Hepatocyte (in vitro differentiated cells): ENCODE results near the gene CSMD2. TPM values are rescaled to one million over a fixed set of nuclear protein-coding genes. Genes with fewer than 3 reads are reported as not detected.

Source experiments
- DNase-seq: peaks from one replicate; pipeline ENCODE4 v3.0.0-alpha.2; 2016; ENCODE audit warnings: low spot score
- H2AFZ ChIP-seq: fragments of 200-600 bp; sonication (generic); 2 replicates; pipeline ENCODE4 v1.6.0; 2016; ENCODE audit warnings: antibody characterized with exemption, mild to moderate bottlenecking
- H3K27ac ChIP-seq: fragments of 200-600 bp; sonication (generic); 2 replicates; pipeline ENCODE4 v1.5.1; 2016; ENCODE audit warnings: mild to moderate bottlenecking
- H3K27me3 ChIP-seq: fragments of 200-600 bp; sonication (generic); 2 replicates; pipeline ENCODE4 v1.6.1; 2016
- H3K36me3 ChIP-seq: fragments of 200-600 bp; sonication (generic); replicated peaks from 2 replicates; pipeline ENCODE4 v1.5.1; 2016; ENCODE audit warnings: low read depth; ENCODE audit not compliant: insufficient read depth
- H3K4me1 ChIP-seq: fragments of 200-600 bp; sonication (generic); 2 replicates; pipeline ENCODE4 v1.5.1; 2016; ENCODE audit warnings: mild to moderate bottlenecking, moderate library complexity; ENCODE audit not compliant: insufficient read depth
- H3K4me2 ChIP-seq: fragments of 200-600 bp; sonication (generic); 2 replicates; pipeline ENCODE4 v1.6.0; 2016
- H3K4me3 ChIP-seq: fragments of 200-600 bp; sonication (generic); 2 replicates; pipeline ENCODE4 v1.5.1; 2016; ENCODE audit warnings: mild to moderate bottlenecking
- H3K79me2 ChIP-seq: fragments of 200-600 bp; sonication (generic); 2 replicates; pipeline ENCODE4 v1.6.0; 2017; ENCODE audit warnings: mild to moderate bottlenecking
- H3K9me2 ChIP-seq: fragments of 200-600 bp; sonication (generic); replicated peaks from 2 replicates; pipeline ENCODE4 v1.6.0; 2017; ENCODE audit warnings: mild to moderate bottlenecking; ENCODE audit not compliant: insufficient read depth
- H3K9me3 ChIP-seq: fragments of 200-600 bp; sonication (generic); 2 replicates; pipeline ENCODE4 v1.5.1; 2016; ENCODE audit warnings: low read depth, mild to moderate bottlenecking
- H4K20me1 ChIP-seq: fragments of 200-600 bp; sonication (generic); 2 replicates; pipeline ENCODE4 v1.6.0; 2016; ENCODE audit warnings: mild to moderate bottlenecking; ENCODE audit not compliant: insufficient read depth, poor library complexity, severe bottlenecking
- CTCF ChIP-seq: fragments of 200-600 bp; sonication (generic); IDR thresholded peaks from 2 replicates; pipeline ENCODE4 v1.5.1; 2016; ENCODE audit warnings: antibody characterized with exemption, mild to moderate bottlenecking; ENCODE audit not compliant: poor library complexity
- EZH2 ChIP-seq: fragments of 200-600 bp; sonication (generic); IDR thresholded peaks from 2 replicates; pipeline ENCODE4 v1.6.1; 2016; ENCODE audit warnings: antibody characterized with exemption, mild to moderate bottlenecking, borderline replicate concordance
- EZH2phosphoT487 ChIP-seq: fragments of 200-600 bp; sonication (generic); IDR thresholded peaks from one replicate; pipeline ENCODE4 v1.6.1; 2018; ENCODE audit warnings: antibody characterized with exemption, mild to moderate bottlenecking, low read depth, moderate library complexity; ENCODE audit not compliant: unreplicated experiment, severe bottlenecking
- WGBS: methylation state at CpG from one replicate; pipeline ENCODE4 v1.1.6; 2016; ENCODE audit warnings: low lambda C conversion rate; ENCODE audit errors: missing lambda C conversion rate; 5-methylcytosine and 5-hydroxymethylcytosine counted together
- polyA plus RNA-seq: library from polyadenylated mRNA; unstranded; fragments of >200 nt; fragmentation: Nextera tagmentation; extraction: Ambion mirVana; gene quantifications from 2 replicates; pipeline ENCODE4 v1.2.1, GENCODE V29; 2016
- total RNA-seq: library from RNA; depleted of rRNA; stranded (reverse); fragments of >200 nt; gene quantifications from 2 replicates; pipeline ENCODE4 v1.2.3, GENCODE V29; 2014

The CSMD2 gene
- total and polyA plus RNA-seq, 2 experiments from 2014 or later, result 0.10 to 0.37 TPM

DNA sequence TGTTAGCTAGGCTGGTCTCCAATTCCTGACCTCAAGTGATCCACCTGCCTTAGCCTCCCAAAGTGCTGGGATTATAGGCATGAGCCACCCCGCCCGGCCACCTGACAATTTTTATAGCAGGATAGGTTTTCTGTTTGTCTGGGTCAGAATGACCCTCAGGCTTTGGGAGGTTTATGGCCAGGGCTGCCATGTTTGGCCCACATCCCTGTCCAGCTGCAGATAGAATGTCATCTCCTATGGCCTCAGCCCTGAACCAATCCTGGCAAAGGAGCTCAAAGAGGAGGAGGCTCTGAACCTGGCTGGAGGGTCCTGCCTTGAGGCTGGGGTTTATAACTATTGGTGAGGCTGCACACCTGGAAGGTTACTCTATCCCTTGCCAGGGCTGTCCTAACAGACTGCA lies 218.2 kb downstream of the CSMD2 start:
- H3K36me3 ChIP-seq, result no peaks in the 10 kb centered on the region
- no peaks in the 10 kb centered on the region for H3K79me2 ChIP-seq
- peaks cover 10% of the 10 kb centered on the region for H3K27me3 ChIP-seq
- TF ChIP-seq EZH2phosphoT487, result no peak
- TF ChIP-seq EZH2, result no peak
- TF ChIP-seq CTCF, result no peak
- WGBS, result 96% methylated on average over 2 of the region's 2 CpGs
- no peaks in the 10 kb centered on the region for H3K4me1 ChIP-seq
- no peak overlapping the region for H3K27ac ChIP-seq
- no peak for DNase-seq
- H3K9me3 ChIP-seq, result no peaks in the 10 kb centered on the region
- no peak overlapping the region for H3K4me3 ChIP-seq
- H2AFZ ChIP-seq, result no peak overlapping the region
- H4K20me1 ChIP-seq, result no peaks in the 10 kb centered on the region
- no peak overlapping the region for H3K4me2 ChIP-seq
- H3K9me2 ChIP-seq, result no peaks in the 10 kb centered on the region

GRCh38 chr1:33944846-33945245 lies 220.2 kb downstream of the CSMD2 start:
- Histone ChIP-seq H3K9me2 (no peaks in the 10 kb centered on the region), H3K4me3 (no peak overlapping the region), H3K36me3 (no peaks in the 10 kb centered on the region), H3K79me2 (no peaks in the 10 kb centered on the region), H2AFZ (no peak overlapping the region), H3K27ac (no peak overlapping the region), H3K4me1 (no peaks in the 10 kb centered on the region), H3K4me2 (no peak overlapping the region), H3K27me3 (peaks cover 3% of the 10 kb centered on the region), H3K9me3 (no peaks in the 10 kb centered on the region), H4K20me1 (no peaks in the 10 kb centered on the region)
- DNase-seq, result no peak
- TF ChIP-seq EZH2 (no peak), CTCF (no peak), EZH2phosphoT487 (no peak)
- whole genome bisulfite sequencing, result 70% methylated on average over 1 of the region's 1 CpG

- WGBS, result 50% methylated on average over 3 of the region's 3 CpGs
- no peaks in the 10 kb centered on the region for H3K9me3 ChIP-seq
- H3K79me2 ChIP-seq, result no peaks in the 10 kb centered on the region
- no peaks in the 10 kb centered on the region for H3K36me3 ChIP-seq
- H3K9me2 ChIP-seq, result no peaks in the 10 kb centered on the region
- H3K27ac ChIP-seq, result no peak overlapping the region
- no peak overlapping the region for H2AFZ ChIP-seq
- no peaks in the 10 kb centered on the region for H3K4me1 ChIP-seq
- H3K4me2 ChIP-seq, result no peak overlapping the region
- no peak for TF ChIP-seq EZH2
- TF ChIP-seq CTCF, result no peak
- no peak for TF ChIP-seq EZH2phosphoT487
- DNase-seq, result peak; percentile 49
- H3K27me3 ChIP-seq, result peaks cover 3% of the 10 kb centered on the region
- no peak overlapping the region for H3K4me3 ChIP-seq
- no peaks in the 10 kb centered on the region for H4K20me1 ChIP-seq
Observed at GRCh38 chr1:33943978-33944377, 221.1 kb downstream of the CSMD2 start.

- no peak overlapping the region for H3K4me2 ChIP-seq
- no peak overlapping the region for H3K27ac ChIP-seq
- H3K9me3 ChIP-seq, result no peaks in the 10 kb centered on the region
- no peaks in the 10 kb centered on the region for H3K4me1 ChIP-seq
- H3K27me3 ChIP-seq, result no peaks in the 10 kb centered on the region
- no peaks in the 10 kb centered on the region for H3K36me3 ChIP-seq
- H3K79me2 ChIP-seq, result no peaks in the 10 kb centered on the region
- WGBS, result 81% methylated on average over 3 of the region's 3 CpGs
- TF ChIP-seq CTCF (no peak), EZH2phosphoT487 (no peak), EZH2 (no peak)
- no peak overlapping the region for H2AFZ ChIP-seq
- H4K20me1 ChIP-seq, result no peaks in the 10 kb centered on the region
- H3K4me3 ChIP-seq, result no peak overlapping the region
- no peaks in the 10 kb centered on the region for H3K9me2 ChIP-seq
- DNase-seq, result no peak
Observed at GRCh38 chr1:33932871-33933270, 232.2 kb downstream of the CSMD2 start.
